SK-N-MC (cell line): ENCODE data around the gene GDAP2.

Experiments used
- EZH2 ChIP-seq: fragments of 200-600 bp; sonication (generic); IDR thresholded peaks from one replicate; pipeline ENCODE4 v1.6.1; 2017; ENCODE audit warnings: antibody characterized with exemption
- FOXP2 ChIP-seq: optimal IDR thresholded peaks from 2 replicates; pipeline ENCODE3; 2011; ENCODE audit warnings: mild to moderate bottlenecking, moderate library complexity; ENCODE audit not compliant: insufficient read depth; ENCODE audit errors: extremely low read length, control extremely low read depth
- POLR2AphosphoS5 ChIP-seq: IDR thresholded peaks from 2 replicates; pipeline ENCODE4 v1.6.1; 2012; ENCODE audit warnings: mild to moderate bottlenecking, low read depth, low read length, borderline replicate concordance

- TF ChIP-seq EZH2 (no peak), POLR2AphosphoS5 (0 out of 2 replicates have a peak, but pooled peaks have one; percentile 19), FOXP2 (no peak)
Measured at GRCh38 chr1:117959364-117959763, 29.9 kb upstream of the GDAP2 start.
